MCF 10A (cell line): ENCODE measurements around the gene ZSCAN22. TPM values are rescaled to one million over a fixed set of nuclear protein-coding genes. Genes with fewer than 3 reads are reported as not detected.

Experiments
- BruUV-seq: library from RNA; stranded (reverse); fragments of 400-500 nt; replicated peaks from 2 replicates; lab custom pipeline; 2021; lab: Mats Ljungman, UMichigan
- CTCF ChIA-PET: fragments of 300-600 bp; sonication (Branson Sonifier 250); formaldehyde crosslinking; extraction: SDS; loops from one replicate; lab custom pipeline; 2021; ENCODE audit warnings: antibody characterized with exemption, inconsistent platforms; lab: Yijun Ruan, JAX
- POLR2A ChIA-PET: fragments of 300-600, 350-650 bp; sonication (Branson Sonifier 250); formaldehyde crosslinking; extraction: SDS; loops from one replicate; lab custom pipeline; 2020; ENCODE audit warnings: antibody characterized with exemption, inconsistent platforms; lab: Yijun Ruan, JAX
- DNase-seq: peaks from one replicate; pipeline ENCODE4 v3.0.0-alpha.2; 2018; ENCODE audit not compliant: unreplicated experiment
- H3K27ac Mint-ChIP-seq: one replicate; pipeline ENCODE4 v1.8.0; 2022; ENCODE audit warnings: mild to moderate bottlenecking, low read depth, mixed read lengths; ENCODE audit not compliant: unreplicated experiment
- H3K27me3 Mint-ChIP-seq: one replicate; pipeline ENCODE4 v1.8.0; 2022; ENCODE audit warnings: mixed read lengths; ENCODE audit not compliant: insufficient read depth, unreplicated experiment
- H3K36me3 Mint-ChIP-seq: one replicate; pipeline ENCODE4 v1.8.0; 2022; ENCODE audit warnings: mild to moderate bottlenecking, moderate library complexity, mixed read lengths; ENCODE audit not compliant: insufficient read depth, unreplicated experiment
- H3K4me1 Mint-ChIP-seq: one replicate; pipeline ENCODE4 v1.8.0; 2022; ENCODE audit warnings: mixed read lengths; ENCODE audit not compliant: insufficient read depth, unreplicated experiment
- H3K4me3 Mint-ChIP-seq: one replicate; pipeline ENCODE4 v1.8.0; 2022; ENCODE audit warnings: mild to moderate bottlenecking, moderate library complexity, mixed read lengths; ENCODE audit not compliant: unreplicated experiment
- H3K9me3 Mint-ChIP-seq: one replicate; pipeline ENCODE4 v1.8.0; 2022; ENCODE audit warnings: mixed read lengths; ENCODE audit not compliant: unreplicated experiment
- intact Hi-C: fragments of 100-400 bp; cut with micrococcal nuclease; formaldehyde crosslinking; loops from 2 replicates; pipeline ENCODE4 v1.14.1; 2022
- total RNA-seq: library from RNA; stranded (reverse); gene quantifications from 2 replicates; pipeline ENCODE4 v1.2.3, GENCODE V29; 2022
- TF ChIP-seq, protein P1 (sequence below): fragments of 200-600 bp; IDR thresholded peaks from one replicate; pipeline ENCODE4 v1.8.0; 2022; ENCODE audit warnings: antibody characterized with exemption, mild to moderate bottlenecking; ENCODE audit not compliant: unreplicated experiment

ZSCAN22 gene
- total RNA-seq, 1 experiment from 2014 or later, result 3.8 TPM

DNA sequence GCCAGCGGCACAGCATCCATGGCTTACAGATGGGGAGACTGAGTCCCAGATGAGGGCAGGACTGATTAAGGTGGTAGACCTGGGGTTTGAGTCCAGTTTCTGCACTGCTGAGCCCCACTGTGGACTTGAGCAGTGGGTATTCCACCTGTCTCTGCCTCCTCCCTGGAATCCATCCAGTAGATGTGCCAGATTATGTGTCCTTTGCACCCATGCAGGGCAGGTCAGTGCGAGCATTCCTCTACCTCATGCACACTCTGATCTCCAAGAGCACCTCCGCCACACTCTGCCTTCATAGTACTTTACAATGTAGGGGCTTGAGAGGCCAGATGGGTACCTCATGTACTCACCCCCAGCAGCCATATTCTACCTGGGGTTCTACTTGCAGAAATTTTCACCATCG, 10.0 kb downstream of the ZSCAN22 start:
- Mint-ChIP-seq H3K4me3 (no peak overlapping the region), H3K27ac (no peak overlapping the region), H3K36me3 (peaks cover 16% of the 10 kb centered on the region), H3K4me1 (no peaks in the 10 kb centered on the region), H3K27me3 (no peaks in the 10 kb centered on the region), H3K9me3 (peaks cover 7% of the 10 kb centered on the region)
- ChIA-PET POLR2A (no interaction called here), CTCF (no interaction called here)
- TF ChIP-seq, protein P1, sequence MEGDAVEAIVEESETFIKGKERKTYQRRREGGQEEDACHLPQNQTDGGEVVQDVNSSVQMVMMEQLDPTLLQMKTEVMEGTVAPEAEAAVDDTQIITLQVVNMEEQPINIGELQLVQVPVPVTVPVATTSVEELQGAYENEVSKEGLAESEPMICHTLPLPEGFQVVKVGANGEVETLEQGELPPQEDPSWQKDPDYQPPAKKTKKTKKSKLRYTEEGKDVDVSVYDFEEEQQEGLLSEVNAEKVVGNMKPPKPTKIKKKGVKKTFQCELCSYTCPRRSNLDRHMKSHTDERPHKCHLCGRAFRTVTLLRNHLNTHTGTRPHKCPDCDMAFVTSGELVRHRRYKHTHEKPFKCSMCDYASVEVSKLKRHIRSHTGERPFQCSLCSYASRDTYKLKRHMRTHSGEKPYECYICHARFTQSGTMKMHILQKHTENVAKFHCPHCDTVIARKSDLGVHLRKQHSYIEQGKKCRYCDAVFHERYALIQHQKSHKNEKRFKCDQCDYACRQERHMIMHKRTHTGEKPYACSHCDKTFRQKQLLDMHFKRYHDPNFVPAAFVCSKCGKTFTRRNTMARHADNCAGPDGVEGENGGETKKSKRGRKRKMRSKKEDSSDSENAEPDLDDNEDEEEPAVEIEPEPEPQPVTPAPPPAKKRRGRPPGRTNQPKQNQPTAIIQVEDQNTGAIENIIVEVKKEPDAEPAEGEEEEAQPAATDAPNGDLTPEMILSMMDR, result no peak
- no peak for DNase-seq
- BruUV-seq, result no TSS peak
- intact Hi-C loops, result no loop called here

- no peak for DNase-seq
- ChIA-PET CTCF (interaction anchor here (1.1 kb wide), 1 partner anchor 26 kb away, joined by 4 read pairs; no protein-coding TSS in a partner anchor), POLR2A (no interaction called here)
- no TSS peak for BruUV-seq
- H3K36me3 Mint-ChIP-seq, result peaks cover 16% of the 10 kb centered on the region
- H3K9me3 Mint-ChIP-seq, result peaks cover 7% of the 10 kb centered on the region
- no peaks in the 10 kb centered on the region for H3K4me1 Mint-ChIP-seq
- H3K4me3 Mint-ChIP-seq, result no peak overlapping the region
- intact Hi-C loops, result no loop called here
- TF ChIP-seq, protein P1, result no peak
- H3K27me3 Mint-ChIP-seq, result no peaks in the 10 kb centered on the region
- no peak overlapping the region for H3K27ac Mint-ChIP-seq
Observed at GRCh38 chr19:58338336-58338735, 11.5 kb downstream of the ZSCAN22 start.

- Mint-ChIP-seq H3K9me3 (peaks cover 7% of the 10 kb centered on the region), H3K36me3 (peaks cover 16% of the 10 kb centered on the region), H3K4me3 (no peak overlapping the region), H3K4me1 (no peaks in the 10 kb centered on the region), H3K27me3 (no peaks in the 10 kb centered on the region), H3K27ac (no peak overlapping the region)
- ChIA-PET CTCF (interaction anchor here (1.1 kb wide), 1 partner anchor 25 kb away, joined by 4 read pairs; no protein-coding TSS in a partner anchor), POLR2A (no interaction called here)
- TF ChIP-seq, protein P1, result no peak
- no peak for DNase-seq
- intact Hi-C loops, result no loop called here
- BruUV-seq, result no TSS peak
Observed at GRCh38 chr19:58338825-58339558, 12.2 kb downstream of the ZSCAN22 start.

DNA sequence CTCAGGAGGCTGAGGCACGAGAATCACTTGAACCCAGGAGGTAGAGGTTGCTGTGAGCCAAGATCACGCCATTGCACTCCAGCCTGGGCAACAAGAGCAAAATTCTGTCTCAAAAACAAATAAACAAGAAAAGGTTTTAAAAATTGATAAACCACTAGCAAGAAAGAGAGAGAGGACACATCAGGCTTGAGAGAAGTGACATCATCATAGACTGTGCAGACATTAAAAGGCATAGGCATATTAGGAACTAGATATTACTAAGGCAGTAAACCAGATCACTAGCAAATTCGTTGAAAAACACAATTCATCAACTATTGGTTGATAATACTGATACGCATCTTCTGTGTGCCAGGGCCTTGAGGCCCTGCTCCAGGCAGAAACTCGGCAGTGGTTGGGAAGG, 18.8 kb downstream of the ZSCAN22 start:
- intact Hi-C loops, result no loop called here
- peaks cover 6% of the 10 kb centered on the region for H3K9me3 Mint-ChIP-seq
- POLR2A ChIA-PET, result interaction anchor here (2.3 to 4.2 kb wide), 2 partner anchors 12 to 17 kb away, joined by 10 to 17 read pairs; no protein-coding TSS in a partner anchor
- no peaks in the 10 kb centered on the region for H3K27me3 Mint-ChIP-seq
- CTCF ChIA-PET, result interaction anchor here (2.6 kb wide), 1 partner anchor 17 kb away, joined by 7 read pairs; no protein-coding TSS in a partner anchor
- TF ChIP-seq, protein P1, result no peak
- no peak overlapping the region for H3K27ac Mint-ChIP-seq
- H3K4me1 Mint-ChIP-seq, result peaks cover 5% of the 10 kb centered on the region
- BruUV-seq, result no TSS peak
- H3K36me3 Mint-ChIP-seq, result no peaks in the 10 kb centered on the region
- no peak for DNase-seq
- H3K4me3 Mint-ChIP-seq, result no peak overlapping the region
